Mammary epithelial cell (primary cell): ENCODE results near the gene KLF13.

ENCODE experiments used
- EZH2 ChIP-seq: IDR thresholded peaks from 2 replicates; pipeline ENCODE4 v1.6.1; 2012; ENCODE audit warnings: low read length, inconsistent platforms, borderline replicate concordance
- TF ChIP-seq, protein P1 (sequence below), 2 donors: IDR thresholded peaks in 1 of 2; conservative IDR thresholded peaks in 1 of 2; 2 replicates each; pipeline ENCODE4 v1.5.1; 2011 to 2012; ENCODE audit warnings: inconsistent platforms in 2 of 2, low read length in 2 of 2, mild to moderate bottlenecking in 2 of 2, control low read depth in 1 of 2, low read depth in 1 of 2; ENCODE audit not compliant: insufficient read depth in 1 of 2; ENCODE audit errors: extremely low read depth in 1 of 2

- TF ChIP-seq, protein P1, sequence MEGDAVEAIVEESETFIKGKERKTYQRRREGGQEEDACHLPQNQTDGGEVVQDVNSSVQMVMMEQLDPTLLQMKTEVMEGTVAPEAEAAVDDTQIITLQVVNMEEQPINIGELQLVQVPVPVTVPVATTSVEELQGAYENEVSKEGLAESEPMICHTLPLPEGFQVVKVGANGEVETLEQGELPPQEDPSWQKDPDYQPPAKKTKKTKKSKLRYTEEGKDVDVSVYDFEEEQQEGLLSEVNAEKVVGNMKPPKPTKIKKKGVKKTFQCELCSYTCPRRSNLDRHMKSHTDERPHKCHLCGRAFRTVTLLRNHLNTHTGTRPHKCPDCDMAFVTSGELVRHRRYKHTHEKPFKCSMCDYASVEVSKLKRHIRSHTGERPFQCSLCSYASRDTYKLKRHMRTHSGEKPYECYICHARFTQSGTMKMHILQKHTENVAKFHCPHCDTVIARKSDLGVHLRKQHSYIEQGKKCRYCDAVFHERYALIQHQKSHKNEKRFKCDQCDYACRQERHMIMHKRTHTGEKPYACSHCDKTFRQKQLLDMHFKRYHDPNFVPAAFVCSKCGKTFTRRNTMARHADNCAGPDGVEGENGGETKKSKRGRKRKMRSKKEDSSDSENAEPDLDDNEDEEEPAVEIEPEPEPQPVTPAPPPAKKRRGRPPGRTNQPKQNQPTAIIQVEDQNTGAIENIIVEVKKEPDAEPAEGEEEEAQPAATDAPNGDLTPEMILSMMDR (conservative IDR thresholded peaks at IDR 0.05 in 1 of 2, IDR thresholded peaks at IDR 0.05 in 1 of 2; ENCODE audit: extremely low read depth in 1 of 2, insufficient read depth in 1 of 2, low read depth in 1 of 2, low read length in 2 of 2), result no peak
- TF ChIP-seq EZH2, result no peak
These were observed 10.1 kb downstream of the KLF13 start for GRCh38 chr15:31336593-31337295.
